SK-N-SH (cell line): ENCODE measurements around the gene NXF3.

ENCODE experiments used
- CHD2 ChIP-seq: fragments of 150-350 bp; IDR thresholded peaks from 2 replicates; pipeline ENCODE4 v1.6.1; 2018; ENCODE audit warnings: low read length; ENCODE audit not compliant: partially characterized antibody
- CTCF ChIP-seq: fragments of 200-600 bp; sonication (generic); IDR thresholded peaks from 2 replicates; pipeline ENCODE4 v1.6.1; 2017; ENCODE audit warnings: antibody characterized with exemption, mild to moderate bottlenecking, moderate library complexity
- FOXJ3 ChIP-seq: sonication (generic); formaldehyde crosslinking; IDR thresholded peaks from 2 replicates; pipeline ENCODE4 v1.5.1; 2020; ENCODE audit warnings: mild to moderate bottlenecking, missing genetic modification reagents
- MAX ChIP-seq: IDR thresholded peaks from 2 replicates; pipeline ENCODE4 v1.4.0; 2012; ENCODE audit warnings: low read depth
- MEF2A ChIP-seq: IDR thresholded peaks from 2 replicates; pipeline ENCODE4 v1.4.0; 2012; ENCODE audit warnings: low read depth, borderline replicate concordance
- USF1 ChIP-seq: IDR thresholded peaks from 2 replicates; pipeline ENCODE4 v1.4.0; 2012; ENCODE audit warnings: low read depth, borderline replicate concordance
- YY1 ChIP-seq: IDR thresholded peaks from 2 replicates; pipeline ENCODE4 v1.4.0; 2012; ENCODE audit warnings: low read depth, mild to moderate bottlenecking
- TF ChIP-seq, protein P1 (sequence below): IDR thresholded peaks from 2 replicates; pipeline ENCODE4 v1.6.1; 2012; ENCODE audit warnings: mild to moderate bottlenecking, low read depth, low read length, moderate library complexity

DNA sequence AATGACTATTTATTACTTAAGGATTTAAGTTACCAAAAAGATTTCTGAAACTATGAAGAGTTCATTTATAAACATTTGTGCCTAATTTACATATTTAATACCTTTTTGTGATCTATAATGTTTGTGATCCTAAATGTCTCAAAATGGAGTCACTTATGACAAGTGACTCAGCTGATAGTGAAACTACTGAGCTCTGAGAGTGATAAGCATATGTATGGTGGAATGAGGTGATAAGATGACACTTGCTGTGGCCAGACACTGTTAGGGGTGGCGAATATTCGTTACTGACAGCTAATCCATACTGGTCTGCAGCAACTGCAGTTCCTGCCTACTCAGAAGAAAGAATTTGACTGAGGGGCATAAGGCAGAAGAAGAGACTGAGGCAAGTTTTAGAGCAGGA, 5.5 kb upstream of the NXF3 start:
- TF ChIP-seq YY1 (no peak), CTCF (no peak), MEF2A (no peak), USF1 (no peak), FOXJ3 (CRISPR knock-in tag) (no peak), CHD2 (no peak), MAX (no peak)
- TF ChIP-seq, protein P1, sequence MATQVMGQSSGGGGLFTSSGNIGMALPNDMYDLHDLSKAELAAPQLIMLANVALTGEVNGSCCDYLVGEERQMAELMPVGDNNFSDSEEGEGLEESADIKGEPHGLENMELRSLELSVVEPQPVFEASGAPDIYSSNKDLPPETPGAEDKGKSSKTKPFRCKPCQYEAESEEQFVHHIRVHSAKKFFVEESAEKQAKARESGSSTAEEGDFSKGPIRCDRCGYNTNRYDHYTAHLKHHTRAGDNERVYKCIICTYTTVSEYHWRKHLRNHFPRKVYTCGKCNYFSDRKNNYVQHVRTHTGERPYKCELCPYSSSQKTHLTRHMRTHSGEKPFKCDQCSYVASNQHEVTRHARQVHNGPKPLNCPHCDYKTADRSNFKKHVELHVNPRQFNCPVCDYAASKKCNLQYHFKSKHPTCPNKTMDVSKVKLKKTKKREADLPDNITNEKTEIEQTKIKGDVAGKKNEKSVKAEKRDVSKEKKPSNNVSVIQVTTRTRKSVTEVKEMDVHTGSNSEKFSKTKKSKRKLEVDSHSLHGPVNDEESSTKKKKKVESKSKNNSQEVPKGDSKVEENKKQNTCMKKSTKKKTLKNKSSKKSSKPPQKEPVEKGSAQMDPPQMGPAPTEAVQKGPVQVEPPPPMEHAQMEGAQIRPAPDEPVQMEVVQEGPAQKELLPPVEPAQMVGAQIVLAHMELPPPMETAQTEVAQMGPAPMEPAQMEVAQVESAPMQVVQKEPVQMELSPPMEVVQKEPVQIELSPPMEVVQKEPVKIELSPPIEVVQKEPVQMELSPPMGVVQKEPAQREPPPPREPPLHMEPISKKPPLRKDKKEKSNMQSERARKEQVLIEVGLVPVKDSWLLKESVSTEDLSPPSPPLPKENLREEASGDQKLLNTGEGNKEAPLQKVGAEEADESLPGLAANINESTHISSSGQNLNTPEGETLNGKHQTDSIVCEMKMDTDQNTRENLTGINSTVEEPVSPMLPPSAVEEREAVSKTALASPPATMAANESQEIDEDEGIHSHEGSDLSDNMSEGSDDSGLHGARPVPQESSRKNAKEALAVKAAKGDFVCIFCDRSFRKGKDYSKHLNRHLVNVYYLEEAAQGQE: no peak
